Measurements from ENCODE around the gene TMEM169.

DNA sequence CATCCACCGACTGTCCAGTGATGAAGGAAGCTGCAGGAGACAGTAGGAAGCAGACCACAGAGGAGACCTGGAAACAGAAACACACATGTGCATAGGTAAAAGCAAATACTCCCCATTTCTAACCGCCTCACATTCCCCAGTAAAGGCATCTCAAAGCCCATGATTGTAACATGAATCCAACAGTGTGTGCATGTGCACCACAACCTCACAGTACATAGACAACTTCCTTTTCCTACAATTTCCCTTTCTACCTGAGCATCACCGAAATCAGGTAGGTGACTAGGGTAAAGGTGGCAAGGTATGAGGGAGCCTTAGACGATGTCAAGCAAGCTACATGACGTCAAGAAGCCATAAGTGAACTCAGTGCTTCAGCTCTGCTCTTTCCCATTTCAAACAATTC, 37.8 kb upstream of the TMEM169 start:
- TF ChIP-seq, protein P1, sequence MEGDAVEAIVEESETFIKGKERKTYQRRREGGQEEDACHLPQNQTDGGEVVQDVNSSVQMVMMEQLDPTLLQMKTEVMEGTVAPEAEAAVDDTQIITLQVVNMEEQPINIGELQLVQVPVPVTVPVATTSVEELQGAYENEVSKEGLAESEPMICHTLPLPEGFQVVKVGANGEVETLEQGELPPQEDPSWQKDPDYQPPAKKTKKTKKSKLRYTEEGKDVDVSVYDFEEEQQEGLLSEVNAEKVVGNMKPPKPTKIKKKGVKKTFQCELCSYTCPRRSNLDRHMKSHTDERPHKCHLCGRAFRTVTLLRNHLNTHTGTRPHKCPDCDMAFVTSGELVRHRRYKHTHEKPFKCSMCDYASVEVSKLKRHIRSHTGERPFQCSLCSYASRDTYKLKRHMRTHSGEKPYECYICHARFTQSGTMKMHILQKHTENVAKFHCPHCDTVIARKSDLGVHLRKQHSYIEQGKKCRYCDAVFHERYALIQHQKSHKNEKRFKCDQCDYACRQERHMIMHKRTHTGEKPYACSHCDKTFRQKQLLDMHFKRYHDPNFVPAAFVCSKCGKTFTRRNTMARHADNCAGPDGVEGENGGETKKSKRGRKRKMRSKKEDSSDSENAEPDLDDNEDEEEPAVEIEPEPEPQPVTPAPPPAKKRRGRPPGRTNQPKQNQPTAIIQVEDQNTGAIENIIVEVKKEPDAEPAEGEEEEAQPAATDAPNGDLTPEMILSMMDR (IDR thresholded peaks at IDR 0.05) = no peak
- TF ChIP-seq EP300 (IDR thresholded peaks at IDR 0.05; ENCODE audit: low read depth) = no peak
- TF ChIP-seq POLR2A (IDR thresholded peaks at IDR 0.05) = no peak

Measured in transverse colon (tissue), 3 donors.